ENCODE results near the gene POP4. TPM values are rescaled to one million over a fixed set of nuclear protein-coding genes. Genes with fewer than 3 reads are reported as not detected.

The POP4 gene
- total and polyA plus RNA-seq, 9 of the 15 experiments (the other 6 are each of a cell fraction or from before 2014, with no cell fraction given), result 42.1 to 128 (median 99.0) TPM

DNA sequence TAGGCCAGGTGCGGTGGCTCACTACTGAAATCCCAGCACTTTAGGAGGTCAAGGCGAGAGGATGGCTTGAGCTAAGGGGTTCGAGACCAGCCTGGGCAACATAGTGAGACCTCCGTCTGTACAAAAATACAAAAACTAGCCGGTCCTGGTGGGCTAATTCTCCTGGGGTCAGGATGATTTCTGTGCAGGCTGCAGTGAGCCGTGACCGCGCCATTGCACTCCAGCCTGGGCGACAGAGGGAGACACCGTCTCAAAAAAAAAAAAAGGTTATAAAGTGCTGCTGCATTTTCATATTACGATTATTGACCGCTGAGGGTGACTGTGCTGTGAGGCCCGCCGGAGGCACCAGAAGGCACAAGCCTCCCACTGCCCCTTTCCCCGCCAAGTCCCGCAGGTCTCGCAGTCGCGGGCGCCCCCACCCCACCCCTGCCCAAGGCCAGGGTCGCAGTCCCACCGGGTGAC, 58.7 kb downstream of the POP4 start (continued):
- TF ChIP-seq, protein P1, sequence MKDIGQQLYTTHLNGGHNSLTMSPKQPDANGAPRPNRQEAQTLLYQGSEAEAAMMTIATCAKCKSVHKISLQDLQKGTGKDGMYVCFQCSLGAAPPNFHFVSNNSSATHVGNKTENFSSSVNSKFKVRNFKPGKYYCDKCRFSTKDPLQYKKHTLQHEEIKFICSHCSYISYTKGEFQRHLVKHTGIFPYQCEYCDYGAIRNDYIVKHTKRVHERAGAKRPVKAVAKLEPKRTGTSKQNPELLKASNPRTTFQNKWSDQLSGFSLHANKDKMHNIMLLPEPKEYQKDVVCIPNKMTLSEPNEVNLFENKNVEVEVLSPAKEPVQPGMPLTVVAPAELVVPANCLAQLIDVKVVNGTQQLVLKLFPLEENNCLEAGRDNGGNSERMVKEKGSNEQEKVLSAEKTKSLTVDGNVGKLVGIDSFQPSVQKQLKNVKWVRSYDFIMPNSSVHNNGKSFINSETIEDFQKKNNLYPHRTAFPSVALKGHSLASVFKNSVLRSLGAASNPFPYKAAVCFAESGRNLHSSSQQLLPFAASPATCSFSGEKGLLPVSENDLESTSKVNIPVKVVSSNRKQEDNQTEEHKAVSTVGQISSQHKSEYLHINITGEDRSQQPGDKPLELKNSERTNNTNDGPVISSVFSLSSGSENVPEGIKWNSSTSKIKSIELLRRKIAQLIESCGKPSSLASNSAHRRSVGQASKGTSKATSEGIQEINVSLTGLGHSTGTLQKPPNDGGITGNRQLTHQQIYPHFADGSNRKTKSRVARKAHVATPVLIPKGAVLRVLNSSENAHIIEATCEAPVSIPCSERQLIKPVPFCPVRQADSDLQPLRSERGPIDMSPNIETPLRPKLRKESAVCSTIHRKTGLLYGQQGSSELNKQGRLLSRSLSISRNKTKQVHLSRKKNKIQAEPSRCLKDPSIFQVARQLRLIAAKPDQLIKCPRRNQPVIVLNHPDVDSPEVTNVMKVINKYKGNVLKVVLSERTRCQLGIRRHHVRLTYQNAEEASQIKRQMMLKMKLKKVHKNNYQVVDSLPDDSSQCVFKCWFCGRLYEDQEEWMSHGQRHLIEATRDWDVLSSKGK (CRISPR knock-in tag; IDR thresholded peaks at IDR 0.05), result no peak
- no peak for TF ChIP-seq BMI1 (IDR thresholded peaks at IDR 0.05; ENCODE audit: low read length)
- TF ChIP-seq, protein P2, sequence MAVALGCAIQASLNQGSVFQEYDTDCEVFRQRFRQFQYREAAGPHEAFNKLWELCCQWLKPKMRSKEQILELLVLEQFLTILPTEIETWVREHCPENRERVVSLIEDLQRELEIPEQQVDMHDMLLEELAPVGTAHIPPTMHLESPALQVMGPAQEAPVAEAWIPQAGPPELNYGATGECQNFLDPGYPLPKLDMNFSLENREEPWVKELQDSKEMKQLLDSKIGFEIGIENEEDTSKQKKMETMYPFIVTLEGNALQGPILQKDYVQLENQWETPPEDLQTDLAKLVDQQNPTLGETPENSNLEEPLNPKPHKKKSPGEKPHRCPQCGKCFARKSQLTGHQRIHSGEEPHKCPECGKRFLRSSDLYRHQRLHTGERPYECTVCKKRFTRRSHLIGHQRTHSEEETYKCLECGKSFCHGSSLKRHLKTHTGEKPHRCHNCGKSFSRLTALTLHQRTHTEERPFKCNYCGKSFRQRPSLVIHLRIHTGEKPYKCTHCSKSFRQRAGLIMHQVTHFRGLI (CRISPR knock-in tag; IDR thresholded peaks at IDR 0.05), result no peak
- no peak for TF ChIP-seq TBL1XR1 (IDR thresholded peaks at IDR 0.05; ENCODE audit: low read length in 2 of 2)
- TF ChIP-seq NCOA6 (IDR thresholded peaks at IDR 0.05), result no peak
- TF ChIP-seq MTA1 (IDR thresholded peaks at IDR 0.05; ENCODE audit: borderline replicate concordance), result peak; percentile 40; the same call in 1 of the 2 replicates
- TF ChIP-seq MAFG (tag; conservative IDR thresholded peaks at IDR 0.05), result no peak
- TF ChIP-seq SRF (CRISPR knock-in tag; IDR thresholded peaks at IDR 0.05), result no peak
- 0 out of 2 replicates have a peak, but pooled peaks have one; percentile 9 for TF ChIP-seq BCOR (IDR thresholded peaks at IDR 0.05)
- TF ChIP-seq ZFX (CRISPR knock-in tag; IDR thresholded peaks at IDR 0.05), result peak; percentile 18; the same call in 1 of the 2 replicates
- no peak for TF ChIP-seq SPI1 (IDR thresholded peaks at IDR 0.05; ENCODE audit: borderline replicate concordance, low read depth, low read length)
- no peak for TF ChIP-seq U2AF1 (optimal IDR thresholded peaks at IDR 0.05; ENCODE audit: low read depth, low read length)
- TF ChIP-seq XRCC5 (IDR thresholded peaks at IDR 0.05; ENCODE audit: low read depth, low read length), result no peak
- TF ChIP-seq JUNB (CRISPR knock-in tag; conservative IDR thresholded peaks at IDR 0.05), result no peak
- TF ChIP-seq NFE2 (IDR thresholded peaks at IDR 0.05; ENCODE audit: low read depth), result no peak
- TF ChIP-seq SP2 (IDR thresholded peaks at IDR 0.05; ENCODE audit: extremely low read depth, low read depth, low read length, poor library complexity, severe bottlenecking), result no peak
- peak; percentile 8 for TF ChIP-seq SAP30 (IDR thresholded peaks at IDR 0.05; ENCODE audit: borderline replicate concordance, insufficient read depth, low read depth, low read length, poor library complexity, severe bottlenecking)
- TF ChIP-seq PHB2 (IDR thresholded peaks at IDR 0.05; ENCODE audit: low read depth), result no peak
- no peak for TF ChIP-seq RHOXF2B (CRISPR knock-in tag; conservative IDR thresholded peaks at IDR 0.05)
- no peak for TF ChIP-seq BACH1 (tag; IDR thresholded peaks at IDR 0.05)
- no peak for TF ChIP-seq FOXA1 (IDR thresholded peaks at IDR 0.05; ENCODE audit: borderline replicate concordance)
- TF ChIP-seq, protein P3, sequence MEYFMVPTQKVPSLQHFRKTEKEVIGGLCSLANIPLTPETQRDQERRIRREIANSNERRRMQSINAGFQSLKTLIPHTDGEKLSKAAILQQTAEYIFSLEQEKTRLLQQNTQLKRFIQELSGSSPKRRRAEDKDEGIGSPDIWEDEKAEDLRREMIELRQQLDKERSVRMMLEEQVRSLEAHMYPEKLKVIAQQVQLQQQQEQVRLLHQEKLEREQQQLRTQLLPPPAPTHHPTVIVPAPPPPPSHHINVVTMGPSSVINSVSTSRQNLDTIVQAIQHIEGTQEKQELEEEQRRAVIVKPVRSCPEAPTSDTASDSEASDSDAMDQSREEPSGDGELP (CRISPR knock-in tag; IDR thresholded peaks at IDR 0.05; ENCODE audit: borderline replicate concordance), result 0 out of 2 replicates have a peak, but pooled peaks have one; percentile 5
- TF ChIP-seq, protein P4, sequence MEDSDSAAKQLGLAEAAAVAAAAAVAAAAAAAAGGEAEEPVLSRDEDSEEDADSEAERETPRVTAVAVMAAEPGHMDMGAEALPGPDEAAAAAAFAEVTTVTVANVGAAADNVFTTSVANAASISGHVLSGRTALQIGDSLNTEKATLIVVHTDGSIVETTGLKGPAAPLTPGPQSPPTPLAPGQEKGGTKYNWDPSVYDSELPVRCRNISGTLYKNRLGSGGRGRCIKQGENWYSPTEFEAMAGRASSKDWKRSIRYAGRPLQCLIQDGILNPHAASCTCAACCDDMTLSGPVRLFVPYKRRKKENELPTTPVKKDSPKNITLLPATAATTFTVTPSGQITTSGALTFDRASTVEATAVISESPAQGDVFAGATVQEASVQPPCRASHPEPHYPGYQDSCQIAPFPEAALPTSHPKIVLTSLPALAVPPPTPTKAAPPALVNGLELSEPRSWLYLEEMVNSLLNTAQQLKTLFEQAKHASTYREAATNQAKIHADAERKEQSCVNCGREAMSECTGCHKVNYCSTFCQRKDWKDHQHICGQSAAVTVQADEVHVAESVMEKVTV (CRISPR knock-in tag; IDR thresholded peaks at IDR 0.05), result no peak

All from K562 (cell line).